22Rv1 (cell line): Measurements from ENCODE around the gene ACAP2.

Experiments used
- ZFX ChIP-seq: fragments of 450-650 bp; IDR thresholded peaks from 2 replicates; pipeline ENCODE4 v1.6.1; 2017; ENCODE audit warnings: antibody characterized with exemption, borderline replicate concordance
- TF ChIP-seq, protein P1 (sequence below): fragments of 450-650 bp; IDR thresholded peaks from 2 replicates; pipeline ENCODE4 v1.5.1; 2017; ENCODE audit warnings: mild to moderate bottlenecking

DNA sequence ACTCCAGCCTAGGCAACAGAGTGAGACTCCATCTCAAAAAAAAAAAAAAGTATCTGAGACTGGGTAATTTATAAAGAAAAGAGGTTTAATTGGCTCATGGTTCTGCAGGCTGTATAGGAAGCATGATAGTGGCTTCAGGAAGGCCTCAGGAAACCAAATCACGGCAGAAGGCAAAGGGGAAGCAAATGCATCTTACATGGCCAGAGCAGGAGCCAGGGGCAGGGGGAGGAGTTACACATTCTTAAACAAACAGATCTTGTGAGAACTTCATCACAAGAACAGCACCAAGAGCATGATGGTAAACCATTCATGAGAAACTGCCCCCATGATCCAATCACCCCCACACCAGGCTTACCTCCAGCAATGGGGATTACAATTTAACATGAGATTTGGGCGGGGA, 37.2 kb downstream of the ACAP2 start:
- no peak for TF ChIP-seq ZFX
- TF ChIP-seq, protein P1, sequence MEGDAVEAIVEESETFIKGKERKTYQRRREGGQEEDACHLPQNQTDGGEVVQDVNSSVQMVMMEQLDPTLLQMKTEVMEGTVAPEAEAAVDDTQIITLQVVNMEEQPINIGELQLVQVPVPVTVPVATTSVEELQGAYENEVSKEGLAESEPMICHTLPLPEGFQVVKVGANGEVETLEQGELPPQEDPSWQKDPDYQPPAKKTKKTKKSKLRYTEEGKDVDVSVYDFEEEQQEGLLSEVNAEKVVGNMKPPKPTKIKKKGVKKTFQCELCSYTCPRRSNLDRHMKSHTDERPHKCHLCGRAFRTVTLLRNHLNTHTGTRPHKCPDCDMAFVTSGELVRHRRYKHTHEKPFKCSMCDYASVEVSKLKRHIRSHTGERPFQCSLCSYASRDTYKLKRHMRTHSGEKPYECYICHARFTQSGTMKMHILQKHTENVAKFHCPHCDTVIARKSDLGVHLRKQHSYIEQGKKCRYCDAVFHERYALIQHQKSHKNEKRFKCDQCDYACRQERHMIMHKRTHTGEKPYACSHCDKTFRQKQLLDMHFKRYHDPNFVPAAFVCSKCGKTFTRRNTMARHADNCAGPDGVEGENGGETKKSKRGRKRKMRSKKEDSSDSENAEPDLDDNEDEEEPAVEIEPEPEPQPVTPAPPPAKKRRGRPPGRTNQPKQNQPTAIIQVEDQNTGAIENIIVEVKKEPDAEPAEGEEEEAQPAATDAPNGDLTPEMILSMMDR: no peak
